ENCODE data around the gene HDAC8.
"Not testable (repeated sequence)": the region's sequence is repeated elsewhere in the genome, so short reads cannot be mapped to it uniquely, and the experiment has no call there.

DNA sequence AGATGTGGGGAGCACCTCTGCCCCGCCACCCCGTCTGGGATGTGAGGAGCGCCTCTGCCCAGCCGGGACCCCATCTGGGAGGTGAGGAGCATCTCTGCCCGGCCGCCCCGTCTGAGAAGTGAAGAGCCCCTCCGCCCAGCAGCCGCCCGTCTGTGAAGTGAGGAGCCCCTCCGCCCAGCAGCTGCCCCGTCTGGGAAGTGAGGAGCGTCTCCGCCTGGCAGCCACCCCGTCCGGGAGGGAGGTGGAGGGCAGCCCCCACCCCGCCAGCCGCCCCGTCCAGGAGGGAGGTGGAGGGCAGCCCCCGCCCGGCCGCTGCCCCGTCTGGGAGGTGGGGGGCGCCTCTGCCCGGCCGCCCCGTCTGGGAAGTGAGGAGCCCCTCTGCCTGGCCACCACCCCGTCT lies 13.0 kb downstream of the HDAC8 start:
- TF ChIP-seq, protein P1, sequence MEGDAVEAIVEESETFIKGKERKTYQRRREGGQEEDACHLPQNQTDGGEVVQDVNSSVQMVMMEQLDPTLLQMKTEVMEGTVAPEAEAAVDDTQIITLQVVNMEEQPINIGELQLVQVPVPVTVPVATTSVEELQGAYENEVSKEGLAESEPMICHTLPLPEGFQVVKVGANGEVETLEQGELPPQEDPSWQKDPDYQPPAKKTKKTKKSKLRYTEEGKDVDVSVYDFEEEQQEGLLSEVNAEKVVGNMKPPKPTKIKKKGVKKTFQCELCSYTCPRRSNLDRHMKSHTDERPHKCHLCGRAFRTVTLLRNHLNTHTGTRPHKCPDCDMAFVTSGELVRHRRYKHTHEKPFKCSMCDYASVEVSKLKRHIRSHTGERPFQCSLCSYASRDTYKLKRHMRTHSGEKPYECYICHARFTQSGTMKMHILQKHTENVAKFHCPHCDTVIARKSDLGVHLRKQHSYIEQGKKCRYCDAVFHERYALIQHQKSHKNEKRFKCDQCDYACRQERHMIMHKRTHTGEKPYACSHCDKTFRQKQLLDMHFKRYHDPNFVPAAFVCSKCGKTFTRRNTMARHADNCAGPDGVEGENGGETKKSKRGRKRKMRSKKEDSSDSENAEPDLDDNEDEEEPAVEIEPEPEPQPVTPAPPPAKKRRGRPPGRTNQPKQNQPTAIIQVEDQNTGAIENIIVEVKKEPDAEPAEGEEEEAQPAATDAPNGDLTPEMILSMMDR (IDR thresholded peaks at IDR 0.05) = not testable (repeated sequence)
- not testable (repeated sequence) for TF ChIP-seq POLR2A, EP300 (IDR thresholded peaks at IDR 0.05)

All from tibial nerve (tissue), 4 donors.